Heart left ventricle (tissue), 13 donors: ENCODE measurements around the gene GPR152.

Source experiments
- POLR2A ChIP-seq, 2 donors: fragments of 450-650 bp; IDR thresholded peaks; one replicate each; pipeline ENCODE4 v1.6.1; 2017; ENCODE audit warnings: antibody characterized with exemption in 2 of 2, mild to moderate bottlenecking in 2 of 2, moderate library complexity in 2 of 2
- TF ChIP-seq, protein P1 (sequence below), 12 donors: fragments of 200-600 bp; sonication (generic) in 4 of 12; IDR thresholded peaks; one replicate each; pipeline versions ENCODE4 v1.5.0 to v1.8.0; 2018 to 2022; ENCODE audit warnings: antibody characterized with exemption in 12 of 12, mild to moderate bottlenecking in 5 of 12
- donor health status: ischemic (EF 13 %, LVEDD 7.1; RV severe dilation, severe dysfunction).
- donor health status: DM: no; HTN: yes; CAD: no.
- donor health status: DM: no; HTN: no; CAD: no.
- donor health status: ischemic (EF 25% LVEDD 6.9; RV normal size, moderate dysfunction).
- donor health status: ischemic (EF 25% LVEDD 5.7; RV mildly dilated, moderate dysfunction).
- donor health status: ischemic (EF 35%, LVEDD 5.7; RV mildly dilated, moderate dysfunction).
- donor health status: nonischemic (EF 11% LVEDD 7.7; RV severe dilation, severe dysfunction).
- donor health status: DM: yes; HTN: yes; CAD: no.
- donor health status: PGD.
- donor health status: ischemic (EF 29% LVEDD 5.4; RV normal size, mild dysfunction).
- donor health status: nonischemic (EF 23%, LVEDD 6.1; RV moderate dilation, normal function).

DNA sequence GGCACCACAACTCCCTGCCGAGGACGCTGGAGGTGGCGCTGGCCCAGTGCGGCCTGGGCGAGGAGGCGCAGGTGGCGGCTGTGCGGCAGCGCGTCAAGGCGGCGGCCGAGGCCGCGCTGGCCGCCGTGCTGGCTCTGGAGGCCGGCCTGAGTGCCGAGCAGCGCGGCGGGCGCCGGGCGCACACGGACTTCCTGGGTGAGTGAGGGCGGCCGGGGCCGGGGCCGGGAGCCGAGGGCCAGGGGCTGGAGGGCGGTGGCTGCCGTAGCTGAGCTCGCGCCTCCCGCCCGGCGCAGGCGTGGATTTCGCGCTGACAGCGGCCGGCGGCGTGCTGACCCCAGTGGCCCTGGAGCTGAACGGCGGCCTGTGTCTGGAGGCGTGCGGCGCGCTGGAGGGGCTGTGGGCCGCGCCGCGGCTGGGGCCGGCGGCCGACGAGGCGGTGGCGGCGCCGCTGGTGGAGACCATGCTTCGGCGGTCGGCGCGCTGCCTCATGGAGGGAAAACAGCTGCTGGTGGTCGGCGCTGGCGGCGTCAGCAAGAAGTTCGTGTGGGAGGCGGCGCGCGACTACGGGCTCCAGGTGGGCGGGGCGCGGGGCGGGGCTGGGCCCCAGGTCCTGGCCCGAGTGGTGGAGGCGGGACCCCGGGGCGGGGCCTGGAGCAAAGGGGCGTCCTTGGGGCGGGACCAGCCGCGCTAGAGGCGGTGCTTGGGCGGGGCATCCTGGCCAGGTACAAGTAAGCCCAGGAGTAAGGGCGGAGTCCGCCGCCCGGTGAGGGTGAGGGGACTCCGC is 31.7 kb downstream of the GPR152 start:
- TF ChIP-seq, protein P1, sequence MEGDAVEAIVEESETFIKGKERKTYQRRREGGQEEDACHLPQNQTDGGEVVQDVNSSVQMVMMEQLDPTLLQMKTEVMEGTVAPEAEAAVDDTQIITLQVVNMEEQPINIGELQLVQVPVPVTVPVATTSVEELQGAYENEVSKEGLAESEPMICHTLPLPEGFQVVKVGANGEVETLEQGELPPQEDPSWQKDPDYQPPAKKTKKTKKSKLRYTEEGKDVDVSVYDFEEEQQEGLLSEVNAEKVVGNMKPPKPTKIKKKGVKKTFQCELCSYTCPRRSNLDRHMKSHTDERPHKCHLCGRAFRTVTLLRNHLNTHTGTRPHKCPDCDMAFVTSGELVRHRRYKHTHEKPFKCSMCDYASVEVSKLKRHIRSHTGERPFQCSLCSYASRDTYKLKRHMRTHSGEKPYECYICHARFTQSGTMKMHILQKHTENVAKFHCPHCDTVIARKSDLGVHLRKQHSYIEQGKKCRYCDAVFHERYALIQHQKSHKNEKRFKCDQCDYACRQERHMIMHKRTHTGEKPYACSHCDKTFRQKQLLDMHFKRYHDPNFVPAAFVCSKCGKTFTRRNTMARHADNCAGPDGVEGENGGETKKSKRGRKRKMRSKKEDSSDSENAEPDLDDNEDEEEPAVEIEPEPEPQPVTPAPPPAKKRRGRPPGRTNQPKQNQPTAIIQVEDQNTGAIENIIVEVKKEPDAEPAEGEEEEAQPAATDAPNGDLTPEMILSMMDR (IDR thresholded peaks at IDR 0.05) = no peak
- TF ChIP-seq POLR2A (IDR thresholded peaks at IDR 0.05) = peak in 1 of 2 donors; percentile 81
